Muscle of leg (tissue), 11 donors: Measurements from ENCODE around the gene LMO4. TPM values are rescaled to one million over a fixed set of nuclear protein-coding genes. Genes with fewer than 3 reads are reported as not detected.

Experiments used
- DNase-seq: peaks from one replicate; pipeline ENCODE4 v3.0.0; 2013
- H3K27ac ChIP-seq: one replicate; pipeline ENCODE4 v1.5.1; 2013; ENCODE audit warnings: mild to moderate bottlenecking, low read length, control low read depth
- H3K27me3 ChIP-seq: one replicate; pipeline ENCODE4 v1.6.1; 2013; ENCODE audit warnings: low read length; ENCODE audit not compliant: control insufficient read depth, insufficient read depth
- H3K36me3 ChIP-seq: one replicate; pipeline ENCODE4 v1.6.1; 2013; ENCODE audit warnings: low read length; ENCODE audit not compliant: control insufficient read depth, insufficient read depth
- H3K4me1 ChIP-seq: one replicate; pipeline ENCODE4 v1.6.1; 2013; ENCODE audit warnings: low read length; ENCODE audit not compliant: control insufficient read depth, insufficient read depth
- H3K4me3 ChIP-seq: one replicate; pipeline ENCODE4 v1.5.1; 2013; ENCODE audit warnings: low read length, control low read depth
- H3K9me3 ChIP-seq: replicated peaks from 2 replicates; pipeline ENCODE4 v1.6.1; 2013; ENCODE audit warnings: low read depth, low read length; ENCODE audit not compliant: control insufficient read depth
- WGBS: methylation state at CpG from one replicate; pipeline ENCODE4 v1.1.5; 2013; ENCODE audit warnings: missing lambda C conversion rate; ENCODE audit not compliant: insufficient coverage; 5-methylcytosine and 5-hydroxymethylcytosine counted together
- polyA plus RNA-seq, 8 donors: library from polyadenylated mRNA; unstranded; fragments of 120-200 nt; gene quantifications; one replicate each; pipeline versions ENCODE4 v1.2.1 to v1.2.3, GENCODE V29; 2013; ENCODE audit warnings: inconsistent platforms in 1 of 8, low replicate concordance in 1 of 8; ENCODE audit not compliant: insufficient read length in 8 of 8, insufficient read depth in 1 of 8
- total RNA-seq: library from RNA; stranded (reverse); fragments of 120-200 nt; gene quantifications from one replicate; pipeline ENCODE4 v1.2.4, GENCODE V29; 2013

Gene LMO4
- total and polyA plus RNA-seq, 9 donors = 38.7 to 68.4 (median 46.8) TPM

DNA sequence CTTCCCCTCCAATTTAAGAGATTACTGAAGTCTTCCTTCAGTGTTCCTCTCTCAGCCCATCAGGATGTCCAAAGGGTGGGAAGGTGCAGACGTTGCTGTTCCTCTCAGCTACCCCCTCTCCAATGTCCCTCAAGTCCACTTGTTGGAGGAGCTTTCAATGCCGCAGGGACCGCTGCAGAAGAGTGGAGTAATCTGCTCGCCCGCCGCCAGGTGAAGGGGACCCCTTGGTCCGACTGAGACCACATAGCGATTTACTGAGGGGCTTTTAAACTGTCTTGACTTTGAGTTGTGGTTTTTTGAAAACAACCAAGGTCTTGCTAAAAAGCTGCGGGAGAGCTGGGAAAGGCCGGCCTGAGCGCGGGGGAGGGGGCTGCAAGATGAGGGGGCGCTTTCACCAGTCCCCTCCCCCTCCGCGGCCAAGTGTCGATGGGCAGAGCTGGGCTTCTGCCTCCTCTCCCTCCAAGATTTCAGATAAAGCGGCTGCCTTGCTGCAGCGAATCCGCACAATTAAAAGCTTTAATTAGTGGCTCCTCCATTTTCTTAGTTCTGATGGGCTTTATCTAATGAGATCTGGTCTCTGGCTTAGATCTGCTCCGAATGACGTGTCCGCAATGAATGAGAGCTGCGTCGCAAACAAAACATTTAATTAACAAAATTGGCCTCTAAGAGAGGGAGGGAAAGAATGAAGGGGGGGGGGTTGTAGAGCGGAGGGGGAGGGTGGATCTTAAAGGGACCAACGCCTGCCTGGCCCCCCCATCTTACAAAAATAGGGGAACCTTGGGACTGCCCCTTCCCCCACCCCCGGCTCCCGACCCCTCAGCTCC is 5.9 kb downstream of the LMO4 start:
- WGBS = 13% methylated on average over 18 of the region's 28 CpGs
- no peaks in the 10 kb centered on the region for H3K9me3 ChIP-seq
- peaks cover 17% of the 10 kb centered on the region for H3K4me1 ChIP-seq
- H3K27ac ChIP-seq = peak overlapping the region; percentile 16
- DNase-seq = peak; percentile 39
- peaks cover 22% of the 10 kb centered on the region for H3K36me3 ChIP-seq
- H3K4me3 ChIP-seq = peak overlapping the region; percentile 68
- H3K27me3 ChIP-seq = no peaks in the 10 kb centered on the region

DNA sequence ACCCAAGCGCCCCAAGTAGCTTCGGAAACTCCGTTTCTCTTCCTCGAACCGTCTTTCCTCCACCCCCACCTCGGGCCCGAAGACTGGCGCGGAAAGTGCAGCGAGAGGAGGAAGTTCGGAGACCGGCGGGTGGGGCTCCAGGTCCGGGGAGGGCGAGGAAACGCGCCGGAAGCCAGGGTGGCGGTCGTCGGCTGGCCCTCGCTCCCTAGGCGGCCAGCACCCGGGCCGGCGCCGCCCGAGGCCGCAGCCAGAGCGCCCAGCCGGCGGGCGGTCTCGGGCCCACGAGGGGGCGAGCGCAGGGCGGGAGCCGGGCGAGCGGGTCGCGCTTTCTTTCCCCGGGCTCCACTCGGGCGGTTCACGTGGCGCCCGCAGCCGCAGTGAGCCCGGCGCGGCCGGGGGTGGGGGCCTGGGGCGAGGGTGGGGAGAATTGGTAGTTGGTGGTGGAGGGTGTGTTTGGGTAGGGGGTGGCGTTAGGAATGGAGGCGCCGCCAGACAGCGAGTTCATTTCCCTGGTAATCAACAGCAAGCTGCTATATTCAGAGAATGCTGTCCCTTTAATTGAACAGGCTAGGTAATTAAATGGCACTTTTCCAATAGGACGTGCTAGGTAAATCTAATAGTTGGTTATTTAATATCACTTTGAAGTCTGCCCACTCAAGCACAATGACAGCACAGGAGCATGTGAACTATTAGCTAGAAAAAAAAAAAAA is 6.7 kb downstream of the LMO4 start:
- peak; percentile 77 for DNase-seq
- H3K27ac ChIP-seq = peak overlapping the region; percentile 16
- H3K9me3 ChIP-seq = no peaks in the 10 kb centered on the region
- WGBS = under 1% methylated on average over 43 of the region's 60 CpGs
- H3K27me3 ChIP-seq = no peaks in the 10 kb centered on the region
- H3K4me3 ChIP-seq = peak overlapping the region; percentile 68
- H3K4me1 ChIP-seq = peaks cover 17% of the 10 kb centered on the region
- peaks cover 27% of the 10 kb centered on the region for H3K36me3 ChIP-seq

DNA sequence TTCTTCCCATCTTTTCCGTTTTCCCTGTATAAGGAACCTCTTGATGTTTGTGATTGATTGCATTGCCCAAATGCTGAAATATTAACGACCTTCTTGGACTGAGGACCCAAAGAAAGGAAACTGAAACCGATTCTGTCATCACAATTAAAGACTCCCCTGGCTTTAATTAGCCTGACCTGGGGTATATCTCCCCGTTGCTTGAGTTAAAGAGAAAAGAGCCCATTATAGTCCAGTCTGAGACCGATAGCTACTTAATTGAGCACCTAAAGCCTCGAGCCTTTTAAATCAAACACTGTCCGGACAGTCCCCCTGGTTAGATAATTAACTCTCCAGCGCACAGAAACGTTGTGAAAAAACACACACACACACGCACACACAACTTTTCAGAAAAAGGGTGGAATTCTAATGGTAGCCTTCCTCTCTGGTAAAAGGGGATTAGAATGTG is 8.0 kb downstream of the LMO4 start:
- WGBS = 41% methylated on average over 4 of the region's 10 CpGs
- Histone ChIP-seq H3K27ac (no peak overlapping the region), H3K36me3 (peaks cover 27% of the 10 kb centered on the region), H3K4me1 (peaks cover 17% of the 10 kb centered on the region), H3K4me3 (no peak overlapping the region), H3K9me3 (no peaks in the 10 kb centered on the region), H3K27me3 (no peaks in the 10 kb centered on the region)
- peak; percentile 8 for DNase-seq

DNA sequence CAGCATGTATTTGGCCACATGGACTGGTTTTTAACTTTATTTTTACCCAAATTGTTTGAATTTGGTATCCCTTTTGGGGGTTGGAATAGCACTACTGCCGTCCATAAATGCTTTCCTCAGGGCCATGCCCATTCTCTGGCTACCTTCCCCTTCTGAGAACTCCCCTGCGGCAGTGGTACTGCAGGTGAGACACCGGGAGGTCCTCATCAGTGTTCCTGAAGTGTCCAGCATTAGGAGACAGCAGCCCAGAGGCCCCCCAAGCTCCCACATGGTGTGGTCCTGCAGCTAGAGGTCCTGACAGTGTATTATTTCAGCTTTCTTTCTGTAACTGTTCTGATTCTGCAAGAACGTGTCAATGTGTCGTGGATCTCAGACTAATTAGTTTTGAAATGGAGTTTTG is 8.9 kb downstream of the LMO4 start:
- H3K4me1 ChIP-seq = peaks cover 9% of the 10 kb centered on the region
- 79% methylated on average over 3 of the region's 5 CpGs for WGBS

DNA sequence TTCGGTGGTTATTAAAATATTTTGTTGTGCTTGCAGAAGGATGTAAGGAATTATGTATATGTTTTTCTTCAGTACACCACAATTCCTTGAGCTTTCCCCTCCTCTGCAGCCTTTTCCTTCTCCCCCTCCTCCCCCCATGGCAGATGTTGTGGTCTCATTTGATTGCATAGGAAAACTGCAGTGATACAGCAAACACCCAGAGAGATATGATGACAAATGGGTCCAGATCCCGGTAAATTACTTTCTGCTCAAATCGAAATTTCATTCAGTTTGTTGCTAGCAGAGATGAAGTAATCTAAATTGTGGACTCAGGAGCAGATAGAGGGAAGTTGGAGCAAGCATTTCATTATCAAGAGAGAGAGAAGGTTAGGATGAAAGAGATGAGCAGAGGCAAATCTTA is 9.9 kb downstream of the LMO4 start:
- Histone ChIP-seq H3K27me3 (no peaks in the 10 kb centered on the region), H3K36me3 (peaks cover 27% of the 10 kb centered on the region), H3K27ac (no peak overlapping the region), H3K9me3 (no peaks in the 10 kb centered on the region), H3K4me1 (peaks cover 9% of the 10 kb centered on the region), H3K4me3 (no peak overlapping the region)
- no CpG with 5 or more reads among the region's 3 CpGs for WGBS
- DNase-seq = no peak

More for the DNA sequence above, 8.9 kb downstream of the LMO4 start:
- H3K4me3 ChIP-seq = no peak overlapping the region
- no peak for DNase-seq
- peaks cover 26% of the 10 kb centered on the region for H3K36me3 ChIP-seq
- H3K27ac ChIP-seq = no peak overlapping the region
- no peaks in the 10 kb centered on the region for H3K9me3 ChIP-seq
- H3K27me3 ChIP-seq = no peaks in the 10 kb centered on the region

DNA sequence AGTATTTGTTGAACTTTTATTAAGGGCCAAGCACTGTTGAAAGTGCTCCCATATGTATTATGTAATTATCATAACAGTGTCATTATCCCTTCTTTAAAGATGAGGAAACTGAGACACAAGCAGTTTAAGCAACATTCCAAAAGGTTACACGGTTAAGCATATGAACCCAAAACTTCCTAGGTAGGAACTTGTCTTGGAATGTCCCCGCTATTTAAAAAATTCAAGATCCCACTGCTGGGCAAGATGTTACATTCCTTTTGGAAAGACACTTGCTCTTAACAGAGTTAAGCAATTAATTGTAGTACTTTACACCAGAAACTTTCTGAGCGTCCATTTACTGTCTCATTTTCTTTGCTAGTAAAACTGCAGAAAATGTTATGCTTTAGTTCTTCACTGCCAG is 15.6 kb downstream of the LMO4 start:
- WGBS = no CpG with 5 or more reads among the region's 3 CpGs

DNA sequence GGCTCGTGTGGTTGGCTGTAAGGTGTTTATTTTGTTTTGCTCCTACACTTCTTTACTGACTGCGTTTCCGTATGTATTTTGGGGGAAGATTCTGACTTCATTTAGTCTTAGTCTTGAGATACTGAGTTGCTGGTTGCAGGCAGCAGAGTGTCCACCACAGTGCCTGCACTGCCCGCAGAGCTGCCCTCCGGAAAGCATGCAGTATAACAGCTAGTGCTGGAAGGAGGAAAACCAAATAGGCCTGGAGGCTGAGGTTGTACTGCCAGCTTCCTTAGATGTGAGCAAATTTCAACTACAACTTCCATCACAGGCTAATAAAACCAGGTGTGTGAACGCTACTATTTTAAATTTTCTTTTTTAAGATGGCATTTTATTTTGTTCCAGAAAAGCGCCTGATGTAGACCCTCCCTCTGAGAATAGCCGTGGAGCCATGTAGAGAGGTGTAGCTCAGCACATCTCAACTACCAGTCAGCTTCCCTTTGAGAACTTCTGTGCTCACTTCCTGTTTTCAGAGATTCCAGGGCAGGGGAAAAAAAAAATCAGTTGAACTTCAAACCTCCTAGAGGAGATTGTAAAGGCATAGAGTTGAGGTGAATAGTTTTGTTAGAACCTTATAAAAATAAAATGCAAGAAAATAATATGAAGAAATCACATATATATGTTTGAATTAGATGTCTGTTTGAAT is 17.6 kb downstream of the LMO4 start:
- WGBS = 29% methylated on average over 1 of the region's 8 CpGs
- H3K4me1 ChIP-seq = no peaks in the 10 kb centered on the region
- no peaks in the 10 kb centered on the region for H3K9me3 ChIP-seq
- H3K36me3 ChIP-seq = peaks cover 18% of the 10 kb centered on the region
- H3K4me3 ChIP-seq = no peak overlapping the region
- DNase-seq = peak; percentile 17
- H3K27me3 ChIP-seq = no peaks in the 10 kb centered on the region
- H3K27ac ChIP-seq = peak overlapping the region; percentile 47

More for the DNA sequence above, 15.6 kb downstream of the LMO4 start:
- Histone ChIP-seq H3K4me3 (no peak overlapping the region), H3K4me1 (no peaks in the 10 kb centered on the region), H3K36me3 (peaks cover 26% of the 10 kb centered on the region), H3K27ac (no peak overlapping the region), H3K9me3 (no peaks in the 10 kb centered on the region), H3K27me3 (no peaks in the 10 kb centered on the region)
- no peak for DNase-seq

DNA sequence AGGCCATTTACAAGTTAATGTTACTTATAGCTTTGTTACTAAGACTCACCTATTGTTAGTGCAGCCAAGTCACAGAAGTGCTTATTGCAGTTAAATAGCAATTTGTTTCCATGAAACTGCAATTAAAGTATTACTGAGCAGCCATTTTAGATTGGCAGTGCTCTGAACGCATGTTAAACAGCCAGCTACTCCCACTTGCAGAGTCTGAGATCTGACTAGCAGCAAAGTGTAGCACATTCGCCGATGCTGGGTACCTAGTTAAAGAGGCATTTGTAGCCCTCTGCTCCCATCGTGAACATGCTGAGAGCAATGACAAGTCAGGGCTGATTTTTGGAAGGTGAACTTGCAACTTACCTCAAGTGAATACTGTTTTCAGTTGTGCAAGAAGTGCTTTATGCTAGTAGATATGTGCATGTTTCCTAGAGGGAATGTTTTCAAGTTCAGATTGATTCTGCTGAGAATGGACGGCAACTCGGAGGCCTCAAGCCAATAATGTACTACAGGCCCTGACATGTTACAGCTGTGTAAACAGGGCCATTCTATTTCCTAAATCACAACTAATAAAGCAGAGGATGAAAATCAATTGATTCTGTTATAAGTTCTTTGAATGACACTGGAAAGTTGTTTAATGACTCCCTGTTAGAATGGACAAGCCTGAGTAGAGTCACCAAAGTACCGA is 19.8 kb downstream of the LMO4 start:
- no peak overlapping the region for H3K4me3 ChIP-seq
- no peaks in the 10 kb centered on the region for H3K4me1 ChIP-seq
- DNase-seq = no peak
- H3K27ac ChIP-seq = no peak overlapping the region
- H3K9me3 ChIP-seq = no peaks in the 10 kb centered on the region
- 77% methylated on average over 4 of the region's 7 CpGs for WGBS
- H3K36me3 ChIP-seq = peaks cover 13% of the 10 kb centered on the region
- H3K27me3 ChIP-seq = no peaks in the 10 kb centered on the region

DNA sequence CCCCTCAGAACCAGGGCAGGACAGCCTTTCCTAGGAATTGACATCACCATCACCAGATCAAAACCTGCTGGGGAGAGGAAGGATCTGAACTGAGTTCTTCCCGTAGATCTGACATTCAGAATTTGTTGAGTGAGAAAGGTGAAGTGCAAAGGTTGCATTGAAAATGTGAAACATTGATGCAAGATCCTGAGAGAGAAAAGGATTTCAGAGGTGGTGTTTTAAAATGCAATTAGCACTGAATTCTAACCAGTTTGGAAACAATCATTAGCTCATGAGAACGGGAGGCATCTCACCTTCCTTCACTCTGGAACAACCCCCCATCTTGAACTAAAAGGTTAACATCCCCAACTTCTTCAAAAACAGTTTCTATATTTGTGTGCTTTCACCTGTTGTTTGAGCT is 20.4 kb downstream of the LMO4 start:
- H3K4me1 ChIP-seq = no peaks in the 10 kb centered on the region
- no peaks in the 10 kb centered on the region for H3K9me3 ChIP-seq
- peaks cover 11% of the 10 kb centered on the region for H3K36me3 ChIP-seq
- no peaks in the 10 kb centered on the region for H3K27me3 ChIP-seq
- no peak for DNase-seq
- WGBS = no CpG with 5 or more reads among the region's 2 CpGs
- H3K27ac ChIP-seq = no peak overlapping the region
- H3K4me3 ChIP-seq = no peak overlapping the region
